ENCODE results near the gene UROC1.
"Not testable (repeated sequence)": the region's sequence is repeated elsewhere in the genome, so short reads cannot be mapped to it uniquely, and the experiment has no call there.

UROC1 gene

DNA sequence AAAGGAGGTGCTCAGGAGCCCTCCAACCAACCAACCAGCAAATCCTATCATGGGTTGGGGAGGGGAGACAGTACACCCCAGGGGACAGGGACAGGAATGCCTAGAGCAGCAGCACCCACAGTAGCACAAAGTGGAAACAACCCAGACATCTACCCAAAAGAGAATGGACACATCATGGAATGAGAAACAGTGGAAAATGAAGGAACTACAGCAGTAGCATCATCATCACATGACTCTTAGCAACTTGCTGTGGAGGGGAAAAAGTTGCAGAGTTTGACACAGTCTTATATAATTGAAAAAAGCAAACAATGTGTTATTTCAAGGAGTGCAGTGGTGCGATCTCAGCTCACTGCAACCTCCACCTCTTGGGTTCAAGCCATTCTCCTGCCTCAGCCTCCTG, 30.1 kb upstream of the UROC1 start:
- no peak for DNase-seq (ENCODE audit: extremely low read depth in 1 of 2, low read depth in 1 of 2)

DNA sequence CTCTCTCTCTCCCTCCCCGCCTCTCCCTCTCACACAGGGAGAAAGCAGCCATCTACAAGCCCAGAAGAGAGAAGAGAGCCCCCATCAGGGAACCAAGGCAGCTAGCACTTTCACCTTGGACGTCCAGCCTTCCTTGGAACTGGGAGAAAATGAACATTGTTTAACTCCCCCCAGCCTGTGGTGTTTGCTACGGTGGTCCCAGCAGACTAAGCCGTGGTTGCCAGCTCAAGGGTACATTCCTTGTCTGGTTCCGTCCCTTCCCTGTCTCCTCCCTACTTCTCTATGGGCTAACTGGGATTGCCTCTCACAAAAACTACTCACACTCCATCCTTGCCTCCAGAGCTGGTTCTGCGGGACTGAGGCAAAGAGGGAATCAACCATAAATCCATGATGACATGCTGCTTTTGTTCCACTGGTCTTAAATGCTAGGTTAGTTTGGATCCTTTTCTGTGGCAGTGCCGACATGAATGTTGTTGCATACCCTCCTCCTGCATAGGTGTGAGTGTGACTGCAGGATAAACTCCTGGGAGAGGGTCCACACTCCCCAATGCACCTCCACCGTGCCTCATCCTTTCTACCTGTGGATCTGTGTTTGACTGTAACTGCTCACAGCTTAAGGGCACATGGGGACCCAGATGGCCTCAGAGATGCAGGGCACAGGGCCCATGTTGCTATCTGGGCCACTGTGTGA, 29.1 kb upstream of the UROC1 start:
- DNase-seq (ENCODE audit: extremely low read depth in 1 of 2, low read depth in 1 of 2): no peak

DNA sequence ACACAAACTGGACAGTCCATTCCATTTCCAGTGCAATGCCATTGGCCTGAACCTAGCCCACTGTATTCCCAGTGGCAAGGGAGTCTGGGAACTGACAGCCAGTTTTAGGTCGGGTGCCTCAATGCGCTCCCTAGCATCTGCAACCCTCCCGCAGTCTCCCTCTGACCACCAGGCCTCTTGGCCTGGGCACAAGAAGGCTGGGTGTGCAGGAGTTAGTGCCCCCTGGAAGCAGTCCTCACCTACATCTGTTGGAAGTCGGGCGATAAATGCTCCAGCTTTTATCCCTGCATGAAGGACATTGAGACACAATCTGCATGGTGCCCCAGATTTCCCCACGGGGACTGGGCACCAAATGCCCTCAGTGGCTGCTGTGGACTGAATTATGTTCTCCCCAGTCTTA, 28.4 kb upstream of the UROC1 start:
- DNase-seq (ENCODE audit: extremely low read depth in 1 of 2, low read depth in 1 of 2): no peak

DNA sequence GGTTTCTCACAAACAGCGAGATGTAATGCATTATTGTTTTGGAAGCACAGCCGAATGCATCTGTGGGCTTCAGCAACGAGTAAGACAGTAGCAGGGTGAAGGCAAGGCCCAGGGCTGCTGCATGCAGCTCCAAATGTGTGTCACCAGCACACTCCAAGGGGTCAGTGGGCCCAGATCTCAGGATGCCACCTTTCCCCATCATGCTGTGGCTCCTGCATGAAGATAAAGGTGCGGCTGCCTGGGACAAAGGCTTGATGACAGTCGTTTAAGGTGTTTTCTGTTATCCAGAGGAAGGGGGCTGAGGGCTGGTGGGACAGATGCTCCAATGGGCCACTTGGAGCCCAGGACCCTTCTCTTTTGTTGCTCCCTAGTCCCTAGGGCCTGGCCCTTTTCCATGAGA, 28.0 kb upstream of the UROC1 start:
- DNase-seq (ENCODE audit: extremely low read depth in 1 of 2, low read depth in 1 of 2): no peak

DNA sequence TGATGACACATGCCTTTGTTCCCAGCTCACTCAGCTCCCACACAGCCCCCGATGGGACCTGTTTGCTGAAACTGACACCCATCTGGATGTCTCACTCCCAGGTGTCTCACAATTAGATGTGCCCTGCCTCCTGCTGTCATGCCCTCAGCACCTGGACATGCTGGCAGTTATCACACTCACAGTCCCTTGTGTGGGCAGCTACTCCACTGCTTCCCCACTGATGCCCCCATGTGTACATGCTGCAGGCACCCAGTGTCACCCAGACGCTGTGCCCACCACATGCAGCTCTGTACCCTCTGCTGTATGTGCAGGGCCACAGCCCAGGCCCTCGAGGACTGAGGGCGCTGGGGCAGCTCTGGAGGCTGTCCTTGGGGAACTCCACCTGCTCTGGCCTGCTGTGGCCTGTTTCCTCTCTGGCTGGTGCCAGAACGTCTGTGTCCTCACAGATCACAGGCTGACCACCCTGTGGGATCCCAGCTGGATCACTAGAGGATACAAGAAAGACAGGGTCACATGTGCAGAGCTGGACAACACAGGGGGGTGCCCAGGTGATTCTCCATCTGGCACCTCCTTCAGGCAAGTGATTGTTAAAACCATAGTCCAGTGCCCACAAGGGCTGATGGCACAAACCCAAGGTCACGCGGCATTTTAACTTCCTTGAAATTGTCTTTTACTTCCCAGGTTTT, 27.2 kb upstream of the UROC1 start:
- no peak for DNase-seq (ENCODE audit: extremely low read depth in 1 of 2, low read depth in 1 of 2)

DNA sequence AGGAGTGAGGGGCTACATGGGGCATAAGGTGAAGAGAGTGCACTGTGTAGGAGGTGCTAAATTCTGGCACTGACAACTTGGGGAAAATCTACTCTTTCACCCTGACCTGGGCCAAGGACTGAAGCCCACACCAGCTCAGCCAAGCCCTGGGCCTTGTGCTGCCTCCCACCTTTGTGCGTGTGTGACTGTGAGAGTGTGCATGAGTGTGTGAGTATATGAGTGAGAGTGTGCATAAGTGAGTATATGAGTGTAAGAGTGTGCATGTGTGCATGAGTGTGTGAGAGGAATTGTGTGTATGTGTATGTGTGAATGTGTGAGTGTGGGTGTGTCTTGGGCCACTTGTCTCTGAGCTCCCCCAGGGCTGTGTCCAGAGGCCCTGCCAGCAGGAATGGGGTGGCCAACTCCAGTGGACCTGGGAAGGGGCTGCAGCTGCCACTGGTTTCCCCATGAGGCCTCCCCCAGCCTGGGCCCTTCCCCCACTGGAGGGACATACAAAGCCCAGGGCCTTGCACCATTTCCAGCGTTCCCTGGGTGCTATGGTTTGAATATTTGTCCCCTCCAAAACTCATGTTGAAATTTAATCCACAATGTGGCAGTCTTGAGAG, 26.0 kb upstream of the UROC1 start:
- DNase-seq (ENCODE audit: extremely low read depth in 1 of 2, low read depth in 1 of 2): no peak

DNA sequence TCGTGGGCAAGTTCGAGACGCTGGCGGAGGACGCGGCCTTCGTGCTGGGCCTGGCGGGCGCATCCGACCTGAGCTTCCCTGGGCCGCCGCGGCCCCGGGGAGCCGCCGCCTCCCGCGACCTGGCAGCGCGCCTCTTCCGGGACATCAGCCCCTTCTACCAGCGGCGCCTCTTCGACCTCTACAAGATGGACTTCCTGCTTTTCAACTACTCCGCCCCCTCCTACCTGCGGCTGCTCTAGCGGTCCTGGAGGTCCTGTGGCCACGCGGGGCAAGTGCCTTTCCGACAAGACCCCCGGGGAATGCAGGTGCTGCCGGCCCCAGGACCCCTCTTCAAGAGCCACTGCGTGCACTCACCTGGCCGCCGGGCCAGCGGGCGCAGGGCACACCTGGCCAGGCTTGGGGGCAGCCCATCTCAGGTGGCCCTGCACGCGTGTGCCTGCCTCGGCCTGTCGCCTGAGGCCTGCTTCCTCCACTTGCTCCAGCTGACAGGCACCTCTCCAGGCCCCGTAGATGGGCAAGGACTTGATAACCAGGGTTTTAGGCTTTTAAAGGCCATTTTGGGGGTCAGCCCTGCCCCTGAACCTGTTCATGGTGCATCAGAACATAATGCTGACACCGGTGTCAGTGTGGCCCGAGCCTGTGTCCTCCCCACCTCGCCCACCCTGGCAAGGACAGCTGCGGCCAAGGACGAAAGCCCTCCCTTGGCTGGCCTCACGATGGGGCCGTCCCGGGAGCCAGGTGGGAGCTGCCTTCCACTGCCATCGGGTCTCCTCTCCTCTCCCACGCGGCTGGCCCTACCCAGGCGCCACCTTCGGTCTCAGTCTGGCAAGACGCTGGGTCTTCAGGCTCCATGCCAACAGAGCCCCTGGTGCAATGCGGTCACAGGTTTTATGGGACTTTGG, 25.0 kb upstream of the UROC1 start:
- no peak for DNase-seq (ENCODE audit: extremely low read depth in 1 of 2, low read depth in 1 of 2)

DNA sequence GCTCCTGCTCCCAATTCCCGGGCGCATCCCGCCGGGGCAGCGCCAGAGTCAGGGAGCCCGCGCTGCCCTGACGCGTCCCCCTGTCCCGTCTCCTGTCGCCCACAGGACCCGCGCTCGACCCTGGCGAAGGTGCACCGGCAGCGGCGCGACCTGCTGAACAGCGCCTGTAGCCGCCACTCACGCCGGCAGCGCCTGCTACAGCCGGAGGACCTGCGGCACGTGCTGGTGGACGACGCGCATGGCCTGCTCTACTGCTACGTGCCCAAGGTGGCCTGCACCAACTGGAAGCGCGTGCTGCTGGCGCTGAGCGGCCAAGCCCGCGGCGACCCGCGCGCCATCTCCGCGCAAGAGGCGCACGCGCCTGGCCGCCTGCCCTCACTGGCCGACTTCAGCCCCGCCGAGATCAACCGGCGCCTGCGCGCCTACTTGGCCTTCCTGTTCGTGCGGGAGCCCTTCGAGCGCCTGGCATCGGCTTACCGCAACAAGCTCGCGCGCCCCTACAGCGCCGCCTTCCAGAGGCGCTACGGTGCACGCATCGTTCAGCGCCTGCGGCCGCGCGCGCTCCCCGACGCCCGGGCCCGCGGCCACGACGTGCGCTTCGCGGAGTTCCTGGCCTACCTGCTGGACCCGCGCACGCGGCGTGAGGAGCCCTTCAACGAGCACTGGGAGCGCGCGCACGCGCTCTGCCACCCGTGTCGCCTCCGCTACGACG, 24.2 kb upstream of the UROC1 start:
- DNase-seq (ENCODE audit: extremely low read depth in 1 of 2, low read depth in 1 of 2): no peak

DNA sequence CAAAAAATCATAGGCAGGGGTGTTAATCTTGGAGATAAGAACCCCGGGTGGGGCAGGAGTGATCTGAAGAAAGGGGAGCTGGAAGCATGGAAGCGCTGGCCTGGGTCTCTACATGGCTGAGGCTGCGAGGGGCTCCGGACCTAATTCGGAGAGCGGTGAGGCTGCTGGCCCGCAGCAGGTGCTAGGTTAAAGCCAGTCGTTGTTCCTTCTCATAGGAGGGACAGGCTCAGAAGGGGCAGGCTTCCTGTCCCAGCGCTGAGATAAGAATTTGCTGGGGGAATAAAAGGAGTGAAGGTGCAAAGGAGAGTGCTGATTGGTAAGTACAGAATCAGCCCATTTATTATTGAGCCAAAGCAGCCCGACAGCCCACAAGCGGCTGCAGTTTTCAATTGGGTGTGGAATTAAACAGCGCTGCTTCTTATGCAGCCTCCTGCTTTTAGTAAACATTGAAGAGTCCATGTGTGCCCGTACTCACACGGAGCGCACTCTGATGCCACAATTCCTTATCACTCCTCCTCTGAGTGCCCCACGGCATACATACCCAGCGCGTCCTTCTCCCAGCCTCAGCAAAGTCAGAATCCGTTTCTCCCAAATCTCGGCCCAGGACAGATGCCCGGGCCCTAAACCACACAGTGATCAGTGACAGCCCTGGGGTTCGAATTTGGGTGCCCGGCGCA, 23.5 kb upstream of the UROC1 start:
- DNase-seq (ENCODE audit: extremely low read depth in 1 of 2, low read depth in 1 of 2): no peak

DNA sequence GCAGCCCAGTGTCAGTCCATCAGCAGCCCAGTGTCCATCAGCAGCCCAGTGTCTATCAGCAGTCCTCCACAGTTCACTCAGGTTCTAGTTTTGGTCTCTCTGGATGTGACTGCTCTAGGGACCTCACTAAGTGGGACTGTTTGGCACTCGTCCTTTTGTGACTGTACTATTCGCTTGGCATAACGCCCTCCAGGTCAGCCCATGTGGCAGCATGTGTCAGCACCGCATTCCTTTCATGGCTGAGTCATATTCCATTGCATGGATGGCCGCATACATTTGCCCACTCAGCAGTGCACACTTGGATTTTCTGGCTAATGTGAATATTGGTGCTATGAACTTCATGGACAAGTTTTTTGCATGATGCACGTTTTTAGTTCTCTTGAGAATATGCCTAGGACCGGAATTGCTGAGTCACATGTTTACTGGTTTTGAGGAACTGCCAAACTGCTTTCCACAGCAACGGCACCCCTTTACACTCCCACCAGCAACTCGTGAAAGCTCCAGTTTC, 22.8 kb upstream of the UROC1 start:
- DNase-seq (ENCODE audit: extremely low read depth in 1 of 2, low read depth in 1 of 2): no peak

DNA sequence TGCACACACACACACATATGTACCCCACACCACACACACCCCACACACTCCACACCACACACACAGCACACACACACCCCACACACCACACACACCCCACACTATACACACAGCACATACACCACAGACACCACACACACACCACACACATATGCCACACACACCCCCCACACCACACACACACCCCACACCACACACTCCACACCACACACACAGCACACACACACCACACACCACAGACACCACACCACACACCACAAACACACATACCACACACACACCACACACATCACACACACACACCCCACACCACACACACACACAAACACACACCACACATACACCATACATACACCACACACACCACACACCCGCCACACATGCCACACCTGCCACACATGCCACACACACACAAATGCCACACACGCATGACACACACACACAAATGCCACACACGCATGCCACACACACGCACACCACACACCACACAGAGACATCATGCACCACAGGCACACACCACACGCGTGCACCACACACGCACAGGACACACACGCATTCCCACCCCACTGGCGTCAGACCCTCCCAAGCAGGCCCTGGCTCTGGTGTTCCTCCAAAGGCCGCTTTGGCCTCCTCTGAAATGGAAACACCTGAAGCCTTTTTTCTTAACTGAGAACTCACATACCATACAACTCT, 22.1 kb upstream of the UROC1 start:
- no peak for DNase-seq (ENCODE audit: extremely low read depth in 1 of 2, low read depth in 1 of 2)

DNA sequence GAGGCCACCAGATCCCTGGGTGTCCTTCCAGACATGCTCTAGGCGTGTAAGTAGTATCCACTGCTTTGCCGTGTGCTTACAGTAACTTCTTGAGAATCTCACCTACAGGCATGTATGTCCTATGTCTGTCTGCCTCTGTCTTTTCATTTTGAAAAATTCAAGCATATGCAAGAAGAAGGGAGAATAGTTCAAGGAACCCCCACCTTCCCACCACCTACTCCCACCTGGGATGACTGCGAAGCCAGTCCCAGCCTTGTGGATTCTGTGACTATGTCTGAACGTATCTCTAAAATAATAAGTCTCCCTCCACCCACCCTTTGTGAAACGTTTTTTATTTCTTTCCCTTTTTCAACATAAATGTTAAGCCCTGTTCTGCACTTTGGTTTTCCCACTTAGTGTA, 21.4 kb upstream of the UROC1 start:
- DNase-seq (ENCODE audit: extremely low read depth in 1 of 2, low read depth in 1 of 2): no peak

DNA sequence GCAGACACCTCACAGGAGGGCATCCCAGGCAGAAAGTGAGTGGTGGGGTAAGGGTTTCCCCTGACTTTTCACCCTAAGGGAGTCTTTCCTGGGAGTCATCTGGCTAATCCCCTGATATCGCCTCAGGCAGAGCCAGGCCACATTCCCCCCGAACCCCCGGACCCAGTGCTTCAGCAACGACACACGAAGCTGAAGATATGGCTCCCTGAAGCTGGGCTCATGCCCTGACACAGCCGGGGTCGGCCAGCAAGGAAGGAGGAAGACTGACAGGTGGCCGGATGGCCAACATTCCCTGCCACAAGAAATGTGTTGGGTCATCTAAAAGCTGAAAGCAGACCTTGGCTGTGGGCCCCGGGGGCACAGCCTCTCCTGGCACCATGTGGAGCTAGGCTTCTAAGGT, 20.7 kb upstream of the UROC1 start:
- no peak for DNase-seq (ENCODE audit: extremely low read depth in 1 of 2, low read depth in 1 of 2)

DNA sequence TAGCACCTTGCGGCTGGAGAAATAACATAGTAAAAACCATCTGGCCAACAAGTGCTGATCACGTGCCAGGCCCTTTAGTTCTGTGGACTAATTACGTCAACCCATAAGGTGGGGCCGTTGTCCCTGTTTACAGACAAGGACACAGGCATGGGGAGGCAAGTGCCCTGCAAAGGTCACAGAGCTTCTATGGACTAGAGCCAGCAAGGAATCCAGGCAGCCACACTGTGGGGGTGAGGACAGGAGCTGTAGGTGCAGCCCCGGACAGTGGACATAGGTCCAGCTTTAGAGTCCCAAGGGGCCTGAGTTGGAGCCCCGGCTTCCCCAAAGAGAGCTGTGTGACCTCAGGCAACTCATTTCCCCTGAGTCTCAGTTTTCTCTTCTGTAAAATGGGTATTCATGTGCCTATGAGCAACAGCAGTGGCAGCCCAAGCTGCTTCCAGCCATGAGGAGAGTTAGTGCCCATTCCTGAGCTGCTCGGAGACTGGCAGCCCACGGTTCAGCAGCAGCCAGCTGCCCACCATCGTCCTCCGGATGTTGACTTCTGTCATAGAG, 20.2 kb upstream of the UROC1 start:
- no peak for DNase-seq (ENCODE audit: extremely low read depth in 1 of 2, low read depth in 1 of 2)

DNA sequence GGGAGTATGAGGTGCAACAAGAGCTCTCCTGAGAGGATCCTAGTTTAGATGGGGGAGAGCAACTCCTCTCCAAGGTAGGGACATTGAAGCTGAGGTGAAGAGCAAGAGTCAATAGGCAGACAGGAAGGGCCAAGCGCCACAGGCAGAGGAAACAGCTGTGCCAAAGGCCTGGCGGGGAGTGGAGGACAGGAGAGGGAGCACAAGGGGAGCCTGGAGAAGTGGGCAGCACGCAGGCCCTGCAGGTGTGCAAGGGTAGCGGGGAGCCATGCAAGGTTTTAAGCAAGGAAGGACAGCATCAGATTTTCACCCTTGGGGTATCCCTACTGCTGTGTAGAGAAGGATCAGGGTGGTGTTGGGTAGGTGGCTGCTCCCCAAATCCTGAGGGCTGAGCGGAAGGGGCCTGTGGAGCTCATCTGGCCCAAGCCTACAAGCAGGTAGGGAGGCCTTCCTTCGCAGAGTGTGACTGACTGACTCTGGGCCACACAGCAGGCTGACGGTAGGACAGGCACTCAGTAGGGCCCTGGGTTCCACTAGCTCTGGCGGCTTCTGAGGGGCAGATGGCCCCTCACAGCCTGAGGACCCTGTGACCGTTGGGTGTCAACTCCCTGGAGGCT, 19.6 kb upstream of the UROC1 start:
- DNase-seq (ENCODE audit: extremely low read depth in 1 of 2, low read depth in 1 of 2): no peak

DNA sequence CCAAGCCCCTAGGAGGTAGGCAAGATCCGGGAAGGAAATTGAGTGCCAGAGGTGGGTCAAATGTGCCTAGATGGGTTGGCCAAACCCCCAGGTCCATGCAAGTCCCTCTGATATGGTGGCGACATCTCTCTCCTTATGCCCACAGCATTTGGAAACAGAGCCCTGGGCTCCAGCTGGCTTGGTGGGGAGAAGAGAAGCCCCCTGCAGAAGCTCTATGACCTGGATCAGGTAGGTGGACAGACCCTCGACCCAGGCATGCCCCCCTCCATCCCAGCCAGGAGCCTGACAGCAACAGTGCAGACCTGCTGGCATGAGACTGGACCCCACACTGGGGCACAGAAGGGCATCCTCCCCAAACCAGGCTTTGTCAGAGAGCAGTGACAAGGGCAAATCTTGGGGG, 18.6 kb upstream of the UROC1 start:
- no peak for DNase-seq (ENCODE audit: extremely low read depth in 1 of 2, low read depth in 1 of 2)

DNA sequence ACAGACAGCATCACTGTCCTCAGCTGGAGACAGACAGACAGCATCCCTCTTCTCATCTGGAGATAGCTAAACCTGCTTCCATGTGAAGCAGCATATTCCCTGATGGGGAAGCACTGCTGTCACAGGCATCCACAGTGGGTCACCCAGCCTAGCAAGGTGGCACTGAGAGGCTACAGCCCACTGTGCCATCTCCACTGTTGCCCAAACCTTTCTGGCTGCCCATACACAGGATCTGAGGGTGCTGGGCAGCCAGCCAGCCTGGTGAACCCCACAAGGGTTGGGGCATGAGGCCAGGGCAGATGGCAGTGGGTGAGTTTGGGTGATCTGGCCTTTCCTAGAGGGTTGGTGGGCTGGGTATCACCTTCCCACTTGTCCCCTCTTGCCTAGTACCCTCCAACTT, 18.1 kb upstream of the UROC1 start:
- DNase-seq (ENCODE audit: extremely low read depth in 1 of 2, low read depth in 1 of 2): no peak

DNA sequence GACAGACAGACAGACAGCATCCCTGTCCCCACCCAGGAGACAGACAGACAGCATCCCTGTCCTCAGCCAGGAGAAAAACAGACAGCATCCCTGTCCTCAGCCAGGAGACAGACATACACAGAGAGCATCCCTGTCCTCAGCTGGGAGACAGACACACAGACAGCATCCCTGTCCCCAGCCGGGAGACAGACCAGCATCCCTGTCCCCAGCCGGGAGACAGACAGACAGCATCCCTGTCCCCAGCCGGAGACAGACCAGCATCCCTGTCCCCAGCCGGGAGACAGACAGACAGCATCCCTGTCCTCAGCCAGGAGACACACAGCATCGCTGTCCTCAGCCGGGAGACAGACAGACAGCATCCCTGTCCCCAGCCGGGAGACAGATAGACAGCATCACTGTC, 17.1 kb upstream of the UROC1 start:
- DNase-seq (ENCODE audit: extremely low read depth in 1 of 2, low read depth in 1 of 2): not testable (repeated sequence)

DNA sequence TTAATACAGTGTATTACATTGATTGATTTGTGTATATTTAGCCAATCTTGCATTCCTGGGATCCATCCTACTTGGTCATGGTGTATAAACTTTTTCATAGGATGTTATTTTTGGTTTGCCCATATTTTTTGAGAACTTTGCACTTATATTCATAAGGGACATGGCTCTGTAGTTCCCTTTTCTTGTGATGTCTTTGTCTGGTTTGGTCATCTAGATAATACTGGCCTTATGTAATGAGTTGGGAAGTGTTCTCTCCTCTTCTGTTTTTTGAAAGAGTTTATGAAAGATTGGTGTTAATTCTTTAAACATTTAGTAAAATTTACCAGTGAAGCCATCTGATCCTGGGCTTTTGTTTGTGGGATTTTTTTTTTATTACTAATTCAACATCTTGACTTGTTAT, 15.9 kb upstream of the UROC1 start:
- DNase-seq (ENCODE audit: extremely low read depth in 1 of 2, low read depth in 1 of 2): no peak
